Measurements from ENCODE around the gene CDHR2.

Gene CDHR2

GRCh38 chr5:176548967-176549444, at the start of gene CDHR2:
Gene CDHR2 (plus strand): TSS chr5:176549342. CDS start chr5:176565353, 16,011 bp downstream.
- DNase-seq, result no peak

GRCh38 chr5:176500511-176500910, 48.6 kb upstream of the CDHR2 start:
- no peak for DNase-seq

DNA sequence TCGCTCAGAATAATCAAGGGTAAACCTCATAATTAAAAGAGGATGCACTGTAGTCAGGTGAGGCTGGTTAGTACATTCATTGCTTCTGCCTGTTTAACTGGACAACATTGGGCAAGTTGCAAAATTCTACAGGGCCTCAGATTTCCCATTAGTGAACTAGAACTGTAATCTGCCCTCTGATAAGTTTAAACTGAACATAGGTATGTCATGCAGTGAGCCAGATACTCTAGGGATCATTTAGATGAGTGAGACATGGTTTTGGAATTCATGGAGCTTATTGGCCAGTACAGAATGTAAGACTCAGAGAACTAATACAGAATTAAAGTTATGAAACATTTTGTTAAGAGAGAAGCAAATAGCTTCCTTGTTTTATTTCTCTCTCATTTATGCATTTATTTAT, 47.8 kb upstream of the CDHR2 start:
- peak; percentile 63 for DNase-seq

DNA sequence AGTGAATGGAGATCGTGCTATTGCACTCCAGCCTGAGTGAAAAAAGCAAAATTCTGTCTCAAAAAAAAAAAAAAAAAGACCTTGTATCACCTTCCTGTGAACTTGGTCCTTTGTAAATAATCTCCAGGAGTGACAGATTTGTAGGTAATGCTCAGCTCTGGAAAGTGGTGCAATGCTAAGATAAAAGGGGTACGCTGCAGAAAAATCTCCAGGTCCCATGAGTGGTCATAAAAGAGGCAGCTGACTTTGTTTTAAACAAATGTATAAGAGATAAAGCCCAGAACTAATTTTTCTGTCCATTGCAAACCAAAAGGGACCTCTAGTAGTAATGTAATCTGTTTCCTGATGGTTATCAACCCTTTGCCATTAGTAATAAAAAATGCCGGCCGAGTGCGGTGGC, 45.6 kb upstream of the CDHR2 start:
- DNase-seq, result no peak

GRCh38 chr5:176507911-176508310, 41.2 kb upstream of the CDHR2 start:
- DNase-seq, result no peak

DNA sequence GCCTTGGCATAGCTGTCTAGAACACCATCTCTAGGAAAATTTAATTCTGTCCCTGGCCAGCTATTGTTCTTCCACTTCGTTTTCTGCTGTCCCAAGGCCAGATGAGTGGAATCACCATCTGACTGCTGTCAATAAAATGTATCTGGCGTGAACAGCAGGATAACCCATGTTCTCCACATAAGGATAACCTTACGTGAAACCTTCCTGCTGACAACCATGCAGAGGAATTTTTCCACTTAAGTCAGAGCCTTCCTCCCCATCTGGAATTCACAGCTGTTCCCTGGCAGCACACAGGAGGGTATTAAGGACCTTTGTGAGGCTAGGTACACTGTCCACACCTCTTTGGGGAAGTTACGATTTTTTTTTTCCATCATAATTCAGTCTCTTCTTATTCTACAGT, 40.5 kb upstream of the CDHR2 start:
- no peak for DNase-seq

- no peak for DNase-seq
These were observed 35.4 kb upstream of the CDHR2 start for GRCh38 chr5:176513788-176514187.

DNA sequence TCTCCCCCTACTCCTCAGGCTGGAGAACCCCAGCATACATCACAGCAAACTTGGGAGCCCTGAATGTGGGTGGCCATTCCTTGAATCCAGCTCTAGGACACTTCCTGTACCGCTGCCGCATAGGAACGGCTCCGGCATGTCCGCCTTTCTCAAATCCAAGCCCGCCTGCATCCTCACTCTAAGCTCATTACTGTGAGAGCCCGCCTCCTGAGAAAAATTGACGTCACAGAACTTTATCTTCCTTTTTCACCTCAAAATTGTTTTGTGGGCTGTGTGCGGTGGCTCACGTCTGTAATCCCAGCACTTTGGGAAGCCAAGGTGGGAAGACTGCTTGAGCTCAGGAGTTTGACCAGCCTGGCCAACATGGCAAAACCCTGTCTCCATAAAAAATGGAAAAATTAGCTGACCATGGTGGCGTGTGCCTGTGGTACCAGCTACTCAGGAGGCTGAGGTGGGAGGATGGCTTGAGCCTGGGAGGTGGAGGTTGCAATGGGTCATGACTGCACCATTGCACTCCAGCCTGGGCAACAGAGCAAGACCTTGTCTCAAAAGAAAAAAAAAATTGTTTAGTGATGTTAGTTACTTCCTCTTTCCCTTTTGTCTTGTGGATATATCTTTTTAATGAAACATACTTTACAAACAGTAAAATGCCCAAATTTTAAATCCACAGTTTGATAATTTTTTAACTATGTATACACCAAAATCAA, 34.7 kb upstream of the CDHR2 start:
- DNase-seq, result no peak

DNA sequence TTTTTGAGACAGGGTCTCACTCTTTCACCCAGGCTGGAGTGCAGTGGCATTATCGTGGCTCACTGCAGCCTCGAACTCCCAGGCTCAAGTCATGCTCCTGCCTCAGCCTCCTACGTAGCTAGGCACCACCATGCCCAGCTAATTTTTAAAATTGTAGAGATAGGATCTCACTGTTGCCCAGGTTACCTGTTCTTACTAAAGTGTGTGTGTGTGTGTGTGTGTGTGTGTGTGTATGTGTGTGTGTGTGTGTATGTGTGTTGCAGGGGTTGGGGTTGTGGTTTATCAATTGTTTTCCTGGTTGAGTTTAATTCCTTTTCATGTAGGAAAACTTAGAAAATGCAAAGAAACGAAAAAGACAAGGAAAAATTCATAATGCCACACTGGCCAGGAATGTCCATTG, 33.7 kb upstream of the CDHR2 start:
- no peak for DNase-seq

DNA sequence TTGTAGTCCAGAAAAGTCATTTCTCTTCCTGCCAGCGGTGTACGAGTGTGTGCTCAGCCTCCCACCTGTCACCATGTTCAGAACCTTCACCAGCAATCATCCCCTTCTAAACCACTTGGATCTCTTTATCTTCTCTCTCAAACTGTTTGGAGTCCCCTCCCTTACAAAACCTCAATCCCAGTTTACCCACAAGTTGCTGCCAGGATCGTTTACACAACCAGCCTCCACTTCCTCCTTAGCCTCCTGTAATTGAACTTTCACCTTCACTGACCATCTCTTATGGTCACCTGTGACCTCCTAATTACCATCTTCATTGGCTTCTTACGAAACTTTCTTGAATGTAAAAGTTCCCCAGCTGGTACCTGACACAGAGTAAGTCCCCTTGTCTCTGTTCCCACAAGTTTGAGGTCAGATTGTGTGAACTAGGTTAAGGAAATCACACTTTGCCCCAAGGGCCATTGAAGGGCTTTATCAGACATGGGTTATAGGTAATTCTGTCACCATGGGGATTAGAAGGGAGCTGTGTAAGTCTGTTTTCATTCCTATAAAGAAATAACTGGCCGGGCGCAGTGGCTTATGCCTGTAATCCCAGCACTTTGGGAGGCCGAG, 32.0 kb upstream of the CDHR2 start:
- no peak for DNase-seq

DNA sequence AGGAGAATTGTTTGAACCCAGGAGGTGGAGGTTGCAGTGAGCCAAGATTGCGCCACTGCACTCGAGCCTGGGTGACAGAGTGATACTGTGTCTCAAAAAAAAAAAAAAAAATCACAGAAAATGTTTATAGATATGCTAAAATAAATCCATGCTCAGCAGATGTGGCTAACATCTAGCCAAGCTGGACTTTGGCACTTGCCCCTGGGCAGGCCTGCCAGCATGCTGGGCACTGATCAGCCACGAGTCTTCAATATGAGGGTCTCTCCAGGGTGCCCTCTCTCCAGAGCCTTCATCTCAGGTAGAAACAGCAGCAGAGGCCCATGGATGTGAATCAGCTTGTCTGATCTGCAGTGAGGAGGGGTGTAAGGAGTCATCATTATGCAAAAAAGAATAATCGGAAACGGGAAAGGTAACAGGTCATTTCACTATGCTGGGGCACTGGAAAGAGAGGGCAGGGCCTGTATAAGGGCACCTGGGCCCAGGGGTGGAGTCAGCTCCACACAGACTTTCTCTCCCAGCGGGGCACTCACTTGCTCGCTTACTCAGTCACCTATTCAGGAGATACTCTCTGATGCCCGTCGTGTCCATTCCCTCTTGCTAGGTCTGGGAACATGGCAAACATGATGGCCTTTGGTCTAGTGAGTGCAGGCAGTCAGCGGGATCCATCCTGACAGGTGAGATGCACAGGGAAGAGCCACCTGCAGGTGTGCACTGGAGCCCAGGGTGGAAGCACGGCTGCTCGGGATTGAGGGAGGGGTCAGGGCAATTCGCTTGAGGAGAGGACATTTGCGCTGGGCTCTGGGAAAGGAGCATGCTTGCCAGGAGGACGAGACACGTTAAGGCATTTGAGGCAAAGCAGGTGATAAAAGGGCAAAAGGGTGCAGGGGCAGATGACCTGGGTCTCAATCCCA, 29.1 kb upstream of the CDHR2 start:
- no peak for DNase-seq

GRCh38 chr5:176521286-176521685, 27.9 kb upstream of the CDHR2 start:
- DNase-seq, result no peak

DNA sequence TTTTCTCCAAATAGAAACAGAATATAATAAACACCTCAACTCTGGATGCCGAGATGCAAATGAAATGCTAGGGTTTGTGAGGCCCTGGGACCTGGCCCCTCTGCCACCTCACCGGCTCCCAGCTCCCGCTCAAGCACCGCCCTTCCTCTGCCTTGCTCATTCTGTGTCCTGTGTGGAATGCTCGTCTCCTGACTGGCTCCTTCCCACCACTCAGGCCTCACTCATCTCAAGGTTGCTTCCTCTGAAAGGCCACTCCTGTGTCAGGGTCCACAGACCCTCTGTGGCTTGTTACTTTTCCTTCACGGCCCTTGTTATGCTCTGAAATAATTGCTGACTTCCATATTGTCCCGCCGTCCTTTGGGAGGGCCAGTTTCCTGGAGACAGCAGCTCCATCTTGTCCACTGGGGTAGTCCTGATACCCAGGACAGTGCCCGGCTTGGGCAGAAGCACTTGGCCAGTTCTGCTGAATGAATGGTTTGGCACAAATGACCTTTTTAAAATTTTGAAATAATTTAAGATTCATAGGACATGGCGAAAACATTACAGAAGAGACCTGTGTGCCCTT, 27.4 kb upstream of the CDHR2 start:
- DNase-seq, result no peak

DNA sequence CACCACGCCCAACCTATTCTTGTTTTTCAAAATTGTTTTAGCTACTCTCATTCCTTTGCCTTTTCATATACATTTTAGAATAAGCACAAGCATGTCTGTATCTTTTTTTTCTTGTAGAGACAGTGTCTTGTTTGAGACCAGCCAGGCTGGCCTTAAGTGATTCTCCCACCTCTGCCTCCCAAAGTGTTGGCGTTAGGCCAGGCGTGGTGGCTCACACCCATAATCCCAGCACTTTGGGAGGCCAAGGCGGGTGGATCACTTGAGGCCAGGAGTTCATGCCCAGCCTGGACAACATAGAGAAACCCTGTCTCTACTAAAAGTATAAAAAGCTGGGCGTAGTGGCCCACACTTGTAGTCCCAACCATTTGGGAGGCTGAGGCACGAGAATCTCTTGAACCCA, 25.0 kb upstream of the CDHR2 start:
- DNase-seq, result no peak

DNA sequence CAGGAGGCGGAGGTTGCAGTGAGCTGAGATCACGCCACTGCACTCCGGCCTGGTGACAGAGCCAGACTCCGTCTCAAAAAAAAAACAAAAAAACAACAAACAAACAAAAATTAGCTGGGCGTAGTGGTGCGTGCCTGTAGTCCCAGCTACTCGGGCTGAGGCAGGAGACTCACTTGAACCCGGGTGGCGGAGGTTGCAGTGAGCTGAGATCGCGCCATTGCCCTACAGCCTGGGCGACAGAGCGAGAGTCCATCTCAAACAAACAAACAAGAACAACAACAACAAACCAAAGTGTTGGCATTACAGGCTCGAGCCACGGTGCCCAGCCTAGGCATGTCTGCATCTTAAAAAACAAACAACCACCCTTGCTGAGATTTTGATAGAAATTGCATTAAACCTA, 24.2 kb upstream of the CDHR2 start:
- DNase-seq, result no peak

DNA sequence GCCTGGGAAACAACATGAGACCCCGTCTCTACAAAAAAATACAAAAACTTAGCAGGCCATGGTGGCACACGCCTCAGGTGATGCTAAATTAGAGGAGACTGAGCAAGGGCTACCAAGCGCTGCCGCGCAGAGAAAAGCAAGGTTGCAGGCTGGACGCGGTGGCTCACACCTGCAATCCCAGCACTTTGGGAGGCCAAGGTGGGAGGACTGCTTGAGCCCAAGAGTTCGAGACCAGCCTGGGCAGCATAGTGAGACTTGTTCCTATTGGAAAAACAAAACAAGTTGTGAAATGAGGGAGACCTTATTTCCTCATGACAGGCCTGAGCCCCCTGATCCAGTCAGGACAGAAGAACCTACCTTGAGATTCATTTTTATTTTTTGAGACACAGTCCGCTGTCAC, 23.5 kb upstream of the CDHR2 start:
- no peak for DNase-seq

DNA sequence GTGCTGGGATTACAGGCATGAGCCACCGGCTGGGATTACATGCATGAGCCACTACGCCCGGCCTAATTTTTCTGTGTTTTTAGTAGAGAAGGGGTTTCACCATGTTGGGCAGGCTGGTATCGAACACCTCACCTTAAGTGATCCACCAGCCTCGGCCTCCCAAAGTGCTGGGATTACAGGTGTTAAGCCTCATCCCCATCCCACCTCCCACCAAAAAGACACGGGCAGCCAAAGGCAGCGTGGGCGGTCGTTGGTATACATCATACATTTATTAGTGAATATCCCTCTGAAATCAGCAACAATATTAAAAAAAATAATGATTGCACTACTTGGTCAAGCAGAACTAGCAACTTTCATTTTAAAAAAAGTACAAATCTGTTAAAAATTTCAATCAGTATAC, 22.7 kb upstream of the CDHR2 start:
- DNase-seq, result no peak

GRCh38 chr5:176527246-176528222, 21.6 kb upstream of the CDHR2 start:
- DNase-seq, result no peak

DNA sequence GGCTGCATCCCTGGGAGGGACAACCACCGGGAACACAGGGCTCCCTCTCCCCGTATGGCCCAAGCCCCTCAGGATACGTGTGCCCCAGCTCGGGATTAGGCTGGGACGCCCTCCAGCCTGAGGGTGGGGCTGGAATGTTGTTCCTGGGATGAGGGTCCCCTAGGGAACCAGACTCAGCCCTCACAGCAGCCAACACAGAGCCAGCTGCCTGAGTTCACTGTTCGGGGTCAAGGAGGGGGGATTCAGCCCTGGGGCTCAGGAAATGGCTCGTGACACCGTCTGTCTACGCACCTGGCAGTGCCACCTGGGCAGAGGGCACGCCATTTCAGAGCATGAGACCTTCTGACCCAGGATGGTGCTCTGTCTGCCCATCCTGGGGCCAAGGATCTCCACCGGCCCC, 20.8 kb upstream of the CDHR2 start:
- DNase-seq, result no peak

- DNase-seq, result no peak
These were observed 20.4 kb upstream of the CDHR2 start for GRCh38 chr5:176528761-176529115.

- DNase-seq, result no peak
These were observed 19.9 kb upstream of the CDHR2 start for GRCh38 chr5:176529116-176529740.

- DNase-seq, result no peak
These were observed 19.4 kb upstream of the CDHR2 start for GRCh38 chr5:176529741-176530141.

Measured in EL (cell line).